DMS 273 treated with DMSO at 0.1 percent for 48 hours (cell line): Measurements from ENCODE around the gene GOT2.
"Not testable (repeated sequence)": the region's sequence is repeated elsewhere in the genome, so short reads cannot be mapped to it uniquely, and the experiment has no call there.

ENCODE experiments used
- DNase-seq: peaks from one replicate; lab custom pipeline; 2025; lab: John Stamatoyannopoulos, UW

The GOT2 gene

GRCh38 chr16:58733671-58734458, at the start of gene GOT2:
GOT2 (minus strand) TSS chr16:58734316; CDS start chr16:58734228, 88 bp downstream.
- DNase-seq = peak; percentile 74

- not testable (repeated sequence) for DNase-seq
These were observed 45.2 kb upstream of the GOT2 start for GRCh38 chr16:58779291-58779690.

GRCh38 chr16:58773870-58774269, 39.8 kb upstream of the GOT2 start:
- no peak for DNase-seq

- DNase-seq = no peak
These were observed 34.0 kb upstream of the GOT2 start for GRCh38 chr16:58768145-58768544.

GRCh38 chr16:58767581-58767980, 33.5 kb upstream of the GOT2 start:
- no peak for DNase-seq

- DNase-seq = no peak
These were observed 22.7 kb upstream of the GOT2 start for GRCh38 chr16:58756650-58757332.

GRCh38 chr16:58755989-58756649, 22.0 kb upstream of the GOT2 start:
- peak; percentile 24 for DNase-seq

GRCh38 chr16:58753711-58754134, 19.6 kb upstream of the GOT2 start:
- DNase-seq = no peak

GRCh38 chr16:58744497-58744896, 10.4 kb upstream of the GOT2 start:
- no peak for DNase-seq

- DNase-seq = no peak
These were observed 7.9 kb upstream of the GOT2 start for GRCh38 chr16:58741976-58742375.

GRCh38 chr16:58741166-58741565, 7.0 kb upstream of the GOT2 start:
- DNase-seq = no peak

GRCh38 chr16:58738672-58739296, 4.7 kb upstream of the GOT2 start:
- DNase-seq = no peak

GRCh38 chr16:58736341-58736740, 2.2 kb upstream of the GOT2 start:
- not testable (repeated sequence) for DNase-seq

GRCh38 chr16:58734459-58734787, 307 bp upstream of the GOT2 start:
- DNase-seq = no peak

GRCh38 chr16:58733248-58733670, 857 bp downstream of the GOT2 start:
- DNase-seq = no peak

GRCh38 chr16:58732545-58733247, 1.4 kb downstream of the GOT2 start:
- DNase-seq = no peak

GRCh38 chr16:58730724-58731370, 3.3 kb downstream of the GOT2 start:
- no peak for DNase-seq

GRCh38 chr16:58727796-58728568, 6.1 kb downstream of the GOT2 start:
- DNase-seq = no peak

- no peak for DNase-seq
These were observed 6.9 kb downstream of the GOT2 start for GRCh38 chr16:58727028-58727781.

- no peak for DNase-seq
These were observed 11.0 kb downstream of the GOT2 start for GRCh38 chr16:58723109-58723508.
